Testis (tissue), 2 donors: ENCODE measurements around the gene ADAMTS18.

Source experiments
- POLR2A ChIP-seq: fragments of 450-650 bp; IDR thresholded peaks from one replicate; pipeline ENCODE4 v1.6.1; 2017; ENCODE audit warnings: antibody characterized with exemption, mild to moderate bottlenecking, moderate library complexity
- TF ChIP-seq, protein P1 (sequence below), 3 experiments: fragments of 450-650 bp in 2 of 3; fragments of 200-600 bp in 1 of 3; sonication (generic) in 1 of 3; IDR thresholded peaks; one replicate each; pipeline ENCODE4 v1.5.1; 2016 to 2019; ENCODE audit warnings: antibody characterized with exemption in 3 of 3, mild to moderate bottlenecking in 2 of 3, moderate library complexity in 1 of 3

DNA sequence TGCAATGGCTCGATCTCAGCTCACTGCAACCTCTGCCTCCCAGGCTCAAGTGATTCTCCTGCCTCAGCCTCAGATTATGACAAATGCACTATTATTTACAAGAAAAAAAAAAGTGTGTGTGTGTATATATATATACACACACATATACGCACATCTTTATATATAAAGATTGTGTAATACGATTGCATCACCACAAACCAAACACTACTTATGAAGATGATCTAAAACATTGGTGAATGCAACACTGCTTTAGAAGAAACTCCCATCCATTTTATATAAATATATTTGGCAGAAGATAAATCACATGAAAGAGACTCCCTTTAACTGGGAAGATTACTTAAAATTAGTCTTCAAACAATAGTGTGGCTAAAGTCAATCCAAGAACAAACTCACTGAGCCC is 138.9 kb downstream of the ADAMTS18 start:
- no peak for TF ChIP-seq POLR2A
- TF ChIP-seq, protein P1, sequence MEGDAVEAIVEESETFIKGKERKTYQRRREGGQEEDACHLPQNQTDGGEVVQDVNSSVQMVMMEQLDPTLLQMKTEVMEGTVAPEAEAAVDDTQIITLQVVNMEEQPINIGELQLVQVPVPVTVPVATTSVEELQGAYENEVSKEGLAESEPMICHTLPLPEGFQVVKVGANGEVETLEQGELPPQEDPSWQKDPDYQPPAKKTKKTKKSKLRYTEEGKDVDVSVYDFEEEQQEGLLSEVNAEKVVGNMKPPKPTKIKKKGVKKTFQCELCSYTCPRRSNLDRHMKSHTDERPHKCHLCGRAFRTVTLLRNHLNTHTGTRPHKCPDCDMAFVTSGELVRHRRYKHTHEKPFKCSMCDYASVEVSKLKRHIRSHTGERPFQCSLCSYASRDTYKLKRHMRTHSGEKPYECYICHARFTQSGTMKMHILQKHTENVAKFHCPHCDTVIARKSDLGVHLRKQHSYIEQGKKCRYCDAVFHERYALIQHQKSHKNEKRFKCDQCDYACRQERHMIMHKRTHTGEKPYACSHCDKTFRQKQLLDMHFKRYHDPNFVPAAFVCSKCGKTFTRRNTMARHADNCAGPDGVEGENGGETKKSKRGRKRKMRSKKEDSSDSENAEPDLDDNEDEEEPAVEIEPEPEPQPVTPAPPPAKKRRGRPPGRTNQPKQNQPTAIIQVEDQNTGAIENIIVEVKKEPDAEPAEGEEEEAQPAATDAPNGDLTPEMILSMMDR (IDR thresholded peaks at IDR 0.05): no peak
